HG02885 (cell line): Measurements from ENCODE around the gene XKR7.

Experiments used
- ATAC-seq: cut with Tn5 transposase; IDR thresholded peaks from one replicate; pipeline ENCODE4 v1.9.1; 2021; ENCODE audit warnings: mild to moderate bottlenecking; ENCODE audit not compliant: unreplicated experiment, poor library complexity

The XKR7 gene

GRCh38 chr20:31937820-31938219 lies 30.1 kb upstream of the XKR7 start:
- no peak for ATAC-seq

- no peak for ATAC-seq
Measured at GRCh38 chr20:31939661-31940060, 28.3 kb upstream of the XKR7 start.

GRCh38 chr20:31943052-31943471 lies 24.9 kb upstream of the XKR7 start:
- no peak for ATAC-seq

GRCh38 chr20:31945319-31945718 lies 22.6 kb upstream of the XKR7 start:
- no peak for ATAC-seq

GRCh38 chr20:31945785-31946184 lies 22.2 kb upstream of the XKR7 start:
- ATAC-seq, result no peak

GRCh38 chr20:31948008-31948407 lies 19.9 kb upstream of the XKR7 start:
- ATAC-seq, result no peak

GRCh38 chr20:31949877-31950646 lies 17.9 kb upstream of the XKR7 start:
- ATAC-seq, result no peak

GRCh38 chr20:31951203-31951529 lies 16.8 kb upstream of the XKR7 start:
- no peak for ATAC-seq

GRCh38 chr20:31951530-31952453 lies 16.2 kb upstream of the XKR7 start, which contains the start of gene PDRG1:
Gene PDRG1 (minus strand): TSS chr20:31952046. CDS start chr20:31951961, 85 bp downstream.
- peak; percentile 94 for ATAC-seq

GRCh38 chr20:31953556-31954148 lies 14.3 kb upstream of the XKR7 start:
- no peak for ATAC-seq

- ATAC-seq, result no peak
Measured at GRCh38 chr20:31954500-31954899, 13.5 kb upstream of the XKR7 start.

GRCh38 chr20:31956556-31957526 lies 11.1 kb upstream of the XKR7 start:
- no peak for ATAC-seq

GRCh38 chr20:31962761-31963160 lies 5.2 kb upstream of the XKR7 start:
- no peak for ATAC-seq

GRCh38 chr20:31963889-31964288 lies 4.1 kb upstream of the XKR7 start:
- ATAC-seq, result no peak

GRCh38 chr20:31966991-31967655 lies 828 bp upstream of the XKR7 start:
- no peak for ATAC-seq

- ATAC-seq, result no peak
Measured at GRCh38 chr20:31968291-31969126, 558 bp downstream of the XKR7 start.

GRCh38 chr20:31969991-31970390 lies 2.0 kb downstream of the XKR7 start:
- no peak for ATAC-seq

- ATAC-seq, result no peak
Measured at GRCh38 chr20:31972471-31973021, 4.6 kb downstream of the XKR7 start.
